IMR-90 (cell line): ENCODE measurements around the gene LAMB1. TPM values are rescaled to one million over a fixed set of nuclear protein-coding genes. Genes with fewer than 3 reads are reported as not detected.

Experiments
- ATAC-seq: fragments of 200-7000 bp; cut with Tn5 transposase; 2 replicates; pipeline ENCODE4 v1.9.1; 2020; ENCODE audit warnings: low read depth, mild to moderate bottlenecking, moderate library complexity
- BruUV-seq: library from RNA; stranded (reverse); fragments of 400-500 nt; replicated peaks from 2 replicates; lab custom pipeline; 2021; lab: Mats Ljungman, UMichigan
- CTCF ChIA-PET: fragments of 300-600 bp; formaldehyde crosslinking; extraction: SDS; loops from one replicate; lab custom pipeline; 2021; ENCODE audit warnings: antibody characterized with exemption; lab: Yijun Ruan, JAX
- POLR2A ChIA-PET: fragments of 300-600 bp; sonication (Branson Sonifier 250); formaldehyde crosslinking; loops from one replicate; lab custom pipeline; 2022; ENCODE audit warnings: antibody characterized with exemption; ENCODE audit not compliant: unreplicated experiment; lab: Charles Lee
- DNase-seq: peaks from one replicate; pipeline ENCODE4 v3.0.0; 2013
- H2AFZ ChIP-seq: replicated peaks from 2 replicates; pipeline ENCODE3; 2013; ENCODE audit warnings: low read length, mild to moderate bottlenecking; ENCODE audit not compliant: poor library complexity
- H2AK5ac ChIP-seq: 2 replicates; pipeline ENCODE4 v1.6.1; 2013; ENCODE audit warnings: low read depth, low read length, inconsistent platforms
- H2AK9ac ChIP-seq: replicated peaks from 2 replicates; pipeline ENCODE3; 2013; ENCODE audit warnings: mild to moderate bottlenecking, low read depth, low read length, moderate library complexity; ENCODE audit not compliant: poor library complexity
- H2BK120ac ChIP-seq: 2 replicates; pipeline ENCODE4 v1.6.1; 2013; ENCODE audit warnings: low read depth, low read length, inconsistent platforms
- H2BK15ac ChIP-seq: 3 replicates; pipeline ENCODE4 v1.6.1; 2013; ENCODE audit warnings: low read depth, low read length, inconsistent platforms
- H2BK20ac ChIP-seq: 2 replicates; pipeline ENCODE4 v1.6.1; 2013; ENCODE audit warnings: low read depth, mild to moderate bottlenecking, inconsistent platforms, low read length, moderate library complexity
- H2BK5ac ChIP-seq: 2 replicates; pipeline ENCODE4 v1.6.1; 2013; ENCODE audit warnings: mild to moderate bottlenecking, low read depth, low read length, inconsistent platforms; ENCODE audit not compliant: poor library complexity, severe bottlenecking
- H3K14ac ChIP-seq: replicated peaks from 2 replicates; pipeline ENCODE4 v1.6.1; 2013; ENCODE audit warnings: low read depth, low read length, inconsistent platforms
- H3K18ac ChIP-seq: 2 replicates; pipeline ENCODE4 v1.6.1; 2013; ENCODE audit warnings: low read depth, low read length, control low read depth
- H3K23ac ChIP-seq: 2 replicates; pipeline ENCODE4 v1.6.1; 2013; ENCODE audit warnings: low read depth, low read length, inconsistent platforms
- H3K27ac ChIP-seq: 2 replicates; pipeline ENCODE4 v1.5.1; 2013; ENCODE audit warnings: mild to moderate bottlenecking, control low read depth, low read length; ENCODE audit not compliant: insufficient read depth
- H3K27me3 ChIP-seq: 2 replicates; pipeline ENCODE4 v1.6.1; 2013; ENCODE audit warnings: low read length; ENCODE audit not compliant: control insufficient read depth, insufficient read depth
- H3K36me3 ChIP-seq: 2 replicates; pipeline ENCODE4 v1.6.1; 2013; ENCODE audit warnings: low read length, mixed read lengths; ENCODE audit not compliant: control insufficient read depth, insufficient read depth
- H3K4ac ChIP-seq: 2 replicates; pipeline ENCODE4 v1.6.1; 2013; ENCODE audit warnings: low read depth, low read length, inconsistent platforms
- H3K4me1 ChIP-seq: 2 replicates; pipeline ENCODE4 v1.6.1; 2013; ENCODE audit warnings: low read length, mixed read lengths; ENCODE audit not compliant: control insufficient read depth, insufficient read depth
- H3K4me2 ChIP-seq: 2 replicates; pipeline ENCODE4 v1.6.1; 2013; ENCODE audit warnings: low read depth, mild to moderate bottlenecking, control low read depth, low read length, moderate library complexity
- H3K4me3 ChIP-seq: 2 replicates; pipeline ENCODE4 v1.5.1; 2013; ENCODE audit warnings: low read depth, mild to moderate bottlenecking, control low read depth, low read length, moderate library complexity; ENCODE audit not compliant: insufficient read depth
- H3K56ac ChIP-seq: 2 replicates; pipeline ENCODE4 v1.6.1; 2013; ENCODE audit warnings: low read length, inconsistent platforms; ENCODE audit not compliant: insufficient read depth; ENCODE audit errors: extremely low read depth
- H3K79me1 ChIP-seq, 2 experiments: 2 replicates each; pipeline ENCODE4 v1.6.1; 2013; ENCODE audit warnings: low read length in 2 of 2, inconsistent platforms in 1 of 2, low read depth in 1 of 2
- H3K9ac ChIP-seq: 2 replicates; pipeline ENCODE4 v1.6.1; 2013; ENCODE audit warnings: low read depth, low read length, control low read depth
- H3K9me1 ChIP-seq: 2 replicates; pipeline ENCODE4 v1.6.1; 2013; ENCODE audit warnings: low read length, inconsistent platforms; ENCODE audit not compliant: insufficient read depth
- H3K9me3 ChIP-seq: 2 replicates; pipeline ENCODE4 v1.6.1; 2013; ENCODE audit warnings: low read length; ENCODE audit not compliant: control insufficient read depth, insufficient read depth
- H4K20me1 ChIP-seq: 2 replicates; pipeline ENCODE4 v1.6.1; 2013; ENCODE audit warnings: low read length, inconsistent platforms; ENCODE audit not compliant: insufficient read depth
- H4K5ac ChIP-seq: 2 replicates; pipeline ENCODE4 v1.6.1; 2013; ENCODE audit warnings: mild to moderate bottlenecking, low read depth, low read length, control low read depth
- H4K8ac ChIP-seq, 2 experiments: 2 replicates each; pipeline ENCODE4 v1.6.1; 2013; ENCODE audit warnings: low read depth in 2 of 2, low read length in 2 of 2, control low read depth in 1 of 2, inconsistent platforms in 1 of 2
- H4K91ac ChIP-seq: 2 replicates; pipeline ENCODE4 v1.6.1; 2013; ENCODE audit warnings: low read depth, low read length, inconsistent platforms; ENCODE audit not compliant: insufficient read depth
- ELK1 ChIP-seq: fragments of 150-350 bp; IDR thresholded peaks from 2 replicates; pipeline ENCODE4 v1.6.1; 2016; ENCODE audit warnings: low read depth, mild to moderate bottlenecking, low read length, moderate library complexity, borderline replicate concordance
- RAD21 ChIP-seq: IDR thresholded peaks from 2 replicates; pipeline ENCODE4 v1.6.1; 2012; ENCODE audit warnings: low read length, improper control_type of control experiment
- WGBS, 2 experiments: methylation state at CpG; one replicate each; pipeline versions ENCODE4 v1.1.5 to v1.1.7; 2013; ENCODE audit warnings: missing lambda C conversion rate in 2 of 2; ENCODE audit not compliant: insufficient read length in 1 of 2; ENCODE audit errors: extremely low coverage in 2 of 2; 5-methylcytosine and 5-hydroxymethylcytosine counted together
- dilution Hi-C: fragments of 300-500 bp; cut with HindIII; formaldehyde crosslinking; loops from one replicate; pipeline ENCODE4 v1.14.3; 2018; ENCODE audit warnings: low sequenced_read_pairs; ENCODE audit not compliant: unreplicated experiment
- in situ Hi-C: fragments of 300-500 bp; cut with MboI; formaldehyde crosslinking; loops from 3 replicates; pipeline ENCODE4 v1.14.3; 2019; ENCODE audit warnings: low sequenced_read_pairs, inconsistent platforms, mixed read lengths
- intact Hi-C: fragments of 100-400 bp; cut with micrococcal nuclease; formaldehyde crosslinking; loops from 2 replicates; pipeline ENCODE4 v1.10.0; 2022
- polyA plus RNA-seq, 3 experiments: library from polyadenylated mRNA; depleted of rRNA; stranded (reverse); fragments of >200 nt; gene quantifications; 2 replicates each; pipeline ENCODE4 v1.2.3, GENCODE V29; 2012; ENCODE audit warnings: low replicate concordance in 1 of 3
- total RNA-seq: library from RNA; depleted of rRNA; stranded (reverse); fragments of >200 nt; gene quantifications from 2 replicates; pipeline ENCODE4 v1.2.3, GENCODE V29; 2012
- TF ChIP-seq, protein P1 (sequence below): conservative IDR thresholded peaks from 2 replicates; pipeline ENCODE4 v1.5.1; 2012; ENCODE audit warnings: mild to moderate bottlenecking, low read depth, low read length, improper control_type of control experiment

Gene LAMB1
- total and polyA plus RNA-seq, 2 of the 4 experiments (the other 2 are of a cell fraction): 114 to 117 TPM

DNA sequence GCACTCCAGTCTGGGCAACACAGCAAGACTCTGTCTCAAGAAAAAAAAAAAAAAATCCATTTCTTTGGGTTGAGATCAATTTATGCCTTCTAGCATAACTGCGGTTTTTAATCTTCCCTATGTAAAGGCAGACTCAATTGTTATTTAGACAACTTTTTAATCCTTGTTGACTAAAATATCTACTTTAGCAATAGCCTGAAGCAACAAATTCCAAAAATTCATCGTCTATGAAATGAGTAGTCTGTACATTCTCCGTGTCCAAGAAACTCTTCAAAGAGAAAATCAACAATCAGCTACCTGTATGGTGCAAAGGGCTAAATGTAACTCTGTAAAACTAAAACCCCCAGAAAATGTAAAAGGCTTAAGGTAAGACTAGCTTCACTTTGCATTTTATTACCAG lies 22.8 kb downstream of the LAMB1 start:
- H3K9me1 ChIP-seq: peaks cover 8% of the 10 kb centered on the region; the same call in 1 of the 2 replicates
- no peak overlapping the region for H2BK20ac ChIP-seq
- in situ Hi-C loops (no loop called here), intact Hi-C loops (loop anchor here (5.0 kb wide), 1 partner anchor 167 kb away; no protein-coding TSS in a partner anchor), dilution Hi-C loops (no loop called here)
- H2AK9ac ChIP-seq: no peak overlapping the region
- CTCF ChIA-PET: no interaction called here
- H4K5ac ChIP-seq: no peak overlapping the region
- H4K91ac ChIP-seq: no peak overlapping the region
- no peak overlapping the region for H3K18ac ChIP-seq
- H3K27ac ChIP-seq: no peak overlapping the region
- DNase-seq (no peak), ATAC-seq (no peak)
- no peak overlapping the region for H3K23ac ChIP-seq
- no peak overlapping the region for H2AFZ ChIP-seq
- no peak overlapping the region for H3K4me3 ChIP-seq
- no TSS peak for BruUV-seq
- POLR2A ChIA-PET: no interaction called here
- H3K9ac ChIP-seq: no peak overlapping the region
- no peak overlapping the region for H3K14ac ChIP-seq
- TF ChIP-seq RAD21 (no peak), ELK1 (no peak)
- TF ChIP-seq, protein P1, sequence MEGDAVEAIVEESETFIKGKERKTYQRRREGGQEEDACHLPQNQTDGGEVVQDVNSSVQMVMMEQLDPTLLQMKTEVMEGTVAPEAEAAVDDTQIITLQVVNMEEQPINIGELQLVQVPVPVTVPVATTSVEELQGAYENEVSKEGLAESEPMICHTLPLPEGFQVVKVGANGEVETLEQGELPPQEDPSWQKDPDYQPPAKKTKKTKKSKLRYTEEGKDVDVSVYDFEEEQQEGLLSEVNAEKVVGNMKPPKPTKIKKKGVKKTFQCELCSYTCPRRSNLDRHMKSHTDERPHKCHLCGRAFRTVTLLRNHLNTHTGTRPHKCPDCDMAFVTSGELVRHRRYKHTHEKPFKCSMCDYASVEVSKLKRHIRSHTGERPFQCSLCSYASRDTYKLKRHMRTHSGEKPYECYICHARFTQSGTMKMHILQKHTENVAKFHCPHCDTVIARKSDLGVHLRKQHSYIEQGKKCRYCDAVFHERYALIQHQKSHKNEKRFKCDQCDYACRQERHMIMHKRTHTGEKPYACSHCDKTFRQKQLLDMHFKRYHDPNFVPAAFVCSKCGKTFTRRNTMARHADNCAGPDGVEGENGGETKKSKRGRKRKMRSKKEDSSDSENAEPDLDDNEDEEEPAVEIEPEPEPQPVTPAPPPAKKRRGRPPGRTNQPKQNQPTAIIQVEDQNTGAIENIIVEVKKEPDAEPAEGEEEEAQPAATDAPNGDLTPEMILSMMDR: no peak
- no peaks in the 10 kb centered on the region for H3K27me3 ChIP-seq
- no peak overlapping the region for H3K4me2 ChIP-seq
- H2BK5ac ChIP-seq: no peak overlapping the region
- H3K56ac ChIP-seq: no peak overlapping the region
- peaks cover 3% of the 10 kb centered on the region for H3K4me1 ChIP-seq
- peaks cover 0 to 37% of the 10 kb centered on the region in 2 experiments for H3K79me1 ChIP-seq
- H4K20me1 ChIP-seq: peaks cover 16% of the 10 kb centered on the region; the same call in 1 of the 2 replicates
- H2AK5ac ChIP-seq: no peak overlapping the region
- H3K4ac ChIP-seq: no peak overlapping the region
- no peaks in the 10 kb centered on the region for H3K9me3 ChIP-seq
- WGBS, 2 experiments: no CpG with 5 or more reads among the region's 3 CpGs
- peaks cover 73% of the 10 kb centered on the region for H3K36me3 ChIP-seq
- H2BK15ac ChIP-seq: no peak overlapping the region
- no peak overlapping the region for H2BK120ac ChIP-seq
- no peak overlapping the region for H4K8ac ChIP-seq
